Measurements from ENCODE around the gene FUS. TPM values are rescaled to one million over a fixed set of nuclear protein-coding genes. Genes with fewer than 3 reads are reported as not detected.

The FUS gene
- total and polyA plus RNA-seq, 2 of the 8 experiments (the other 6 are each of a cell fraction or from before 2014, with no cell fraction given), result 484 to 685 TPM

- H3K9me3 ChIP-seq (ENCODE audit: insufficient read depth in 2 of 2, low read depth in 1 of 2, low read length in 1 of 2), result no peaks in the 10 kb centered on the region
- FAIRE-seq (no peak), DNase-seq (ENCODE audit: low read depth in 1 of 2, low spot score in 2 of 2) (peak in 1 of 2 experiments; percentile 55)
- H3K4me3 ChIP-seq (ENCODE audit: extremely low read depth in 1 of 4, insufficient read depth in 2 of 4, low read depth in 3 of 4, low read length in 4 of 4), result peak overlapping the region in 2 of 4 experiments; percentile 10 to 54; a peak in 5 of 8 replicates
- H3K56ac ChIP-seq (replicated peaks; ENCODE audit: insufficient read length, low read depth, low read length), result no peak overlapping the region
- ChIA-PET POLR2A (ENCODE audit: partially characterized antibody) (interaction anchor here (0.6 to 34.9 kb wide), 12 partner anchors 22 to 315 kb away, joined by 3 to 713 read pairs (median 5); partner anchors contain the start of genes ARMC5, BCKDK, FUS and HSD3B7), CTCF (ENCODE audit: partially characterized antibody) (interaction anchor here (0.8 to 8.1 kb wide), 24 partner anchors 9 to 189 kb away, joined by 3 to 56 read pairs (median 4); partner anchors contain the start of genes BCKDK, HSD3B7, KAT8 and PRSS53)
- H3K14ac ChIP-seq (ENCODE audit: insufficient read length), result no peak overlapping the region
- no peak overlapping the region for H3K27ac ChIP-seq (ENCODE audit: low read depth, low read length)
- no peak overlapping the region for H2AK5ac ChIP-seq (ENCODE audit: low read depth, low read length)
- H4K5ac ChIP-seq (ENCODE audit: insufficient read length, low read depth, low read length), result no peak overlapping the region
- TF ChIP-seq KDM4A (IDR thresholded peaks at IDR 0.05; ENCODE audit: low read depth, low read length, severe bottlenecking) (no peak), SUZ12 (IDR thresholded peaks at IDR 0.05; ENCODE audit: low read length) (peak; percentile 14; the same call in 1 of the 2 replicates)
- H3K4me1 ChIP-seq (replicated peaks in 1 of 4; ENCODE audit: control insufficient read depth in 3 of 4, insufficient read depth in 4 of 4, low read length in 3 of 4), result peaks cover 5 to 25% (median 22%) of the 10 kb centered on the region in 4 experiments
- H2BK20ac ChIP-seq (ENCODE audit: low read length), result no peak overlapping the region
- no peak overlapping the region; a peak in 1 of 7 replicates for H3K9ac ChIP-seq (replicated peaks in 1 of 4; ENCODE audit: extremely low read depth in 1 of 4, low read depth in 3 of 4, low read length in 3 of 4)
- no peak overlapping the region for H3K4ac ChIP-seq (replicated peaks; ENCODE audit: insufficient read length, low read depth, low read length)
- 79% methylated on average over 19 of the region's 22 CpGs; no CpG with 5 or more reads in 1 of the 2 experiments for WGBS, 2 experiments (ENCODE audit: extremely low coverage in 1 of 2, insufficient coverage in 1 of 2, insufficient read length in 1 of 2, insufficient replicate concordance in 2 of 2, low coverage in 1 of 2, low lambda C conversion rate in 2 of 2, missing lambda C conversion rate in 1 of 2)
- H3K23me2 ChIP-seq (ENCODE audit: low read depth, low read length), result peaks cover 5% of the 10 kb centered on the region; the same call in 1 of the 2 replicates
- peaks cover 1 to 20% (median 15%) of the 10 kb centered on the region in 4 experiments for H3K27me3 ChIP-seq (replicated peaks in 1 of 4; ENCODE audit: control insufficient read depth in 3 of 4, extremely low read depth in 1 of 4, insufficient read depth in 3 of 4, low read length in 3 of 4)
- H3K4me2 ChIP-seq (ENCODE audit: insufficient read depth in 1 of 2, low read depth in 2 of 2, low read length in 2 of 2), result peak overlapping the region; percentile 4 to 72; a peak in 2 of 4 replicates
- no peaks in the 10 kb centered on the region for H3K79me2 ChIP-seq (ENCODE audit: control insufficient read depth in 1 of 2, insufficient read depth in 2 of 2, low read length in 2 of 2)
- H2BK5ac ChIP-seq (ENCODE audit: low read depth, low read length), result no peak overlapping the region
- H4K8ac ChIP-seq (ENCODE audit: extremely low read depth, insufficient read depth, low read length), result no peak overlapping the region; the same call in 1 of the 2 replicates
- peak overlapping the region; percentile 93 for H3K18ac ChIP-seq (ENCODE audit: extremely low read depth, low read length)
- no peak overlapping the region for H2AFZ ChIP-seq (ENCODE audit: low read length)
- H3K23ac ChIP-seq (ENCODE audit: insufficient read length), result no peak overlapping the region
- H2BK15ac ChIP-seq (ENCODE audit: low read length), result 0 out of 2 replicates have a peak overlapping the region, but pooled peaks have one; percentile 88
- H2BK120ac ChIP-seq (replicated peaks; ENCODE audit: low read depth, low read length), result no peak overlapping the region
- H4K91ac ChIP-seq (replicated peaks; ENCODE audit: insufficient read length, low read length), result peak overlapping the region; percentile 96
- no peaks in the 10 kb centered on the region for H4K20me1 ChIP-seq (replicated peaks in 1 of 2; ENCODE audit: control insufficient read depth in 1 of 2, insufficient read depth in 2 of 2, low read length in 2 of 2)
- H3K79me1 ChIP-seq (ENCODE audit: low read depth, low read length), result no peaks in the 10 kb centered on the region
- no peaks in the 10 kb centered on the region for H3K36me3 ChIP-seq (ENCODE audit: control insufficient read depth in 2 of 4, insufficient read depth in 4 of 4, low read length in 3 of 4)
- peak overlapping the region; percentile 55; the same call in 1 of the 2 replicates for H2BK12ac ChIP-seq (ENCODE audit: low read depth, low read length)
Observed at GRCh38 chr16:31143011-31143693, 36.8 kb upstream of the FUS start.
